Mesothelial cell of epicardium (in vitro differentiated cells): ENCODE data around the gene LINC01488. TPM values are rescaled to one million over a fixed set of nuclear protein-coding genes. Genes with fewer than 3 reads are reported as not detected.

Source experiments
- DNase-seq, 2 experiments: peaks; one replicate each; pipeline ENCODE4 v3.0.0; 2021; ENCODE audit warnings: low spot score in 2 of 2; ENCODE audit not compliant: unreplicated experiment in 2 of 2
- H3K27ac Mint-ChIP-seq: 2 replicates; pipeline ENCODE4 v1.8.0; 2021; ENCODE audit warnings: mixed read lengths
- H3K27me3 Mint-ChIP-seq: 2 replicates; pipeline ENCODE4 v1.8.0; 2021; ENCODE audit warnings: low read depth, mixed read lengths
- H3K36me3 Mint-ChIP-seq: 2 replicates; pipeline ENCODE4 v1.8.0; 2021; ENCODE audit warnings: mixed read lengths
- H3K4me1 Mint-ChIP-seq: 2 replicates; pipeline ENCODE4 v1.8.0; 2021; ENCODE audit warnings: mixed read lengths
- H3K4me3 Mint-ChIP-seq: 2 replicates; pipeline ENCODE4 v1.8.0; 2021; ENCODE audit warnings: mild to moderate bottlenecking, moderate library complexity, mixed read lengths
- H3K9me3 Mint-ChIP-seq: 2 replicates; pipeline ENCODE4 v1.8.0; 2021; ENCODE audit warnings: mixed read lengths
- total RNA-seq: library from RNA; stranded (reverse); gene quantifications from 3 replicates; pipeline ENCODE4 v1.2.1, GENCODE V29; 2021
- TF ChIP-seq, protein P1 (sequence below): fragments of 200-600 bp; sonication (generic); IDR thresholded peaks from one replicate; pipeline ENCODE4 v1.5.0; 2021; ENCODE audit warnings: antibody characterized with exemption; ENCODE audit not compliant: unreplicated experiment

Gene LINC01488
- total RNA-seq, 1 donor from 2014 or later = not detected

DNA sequence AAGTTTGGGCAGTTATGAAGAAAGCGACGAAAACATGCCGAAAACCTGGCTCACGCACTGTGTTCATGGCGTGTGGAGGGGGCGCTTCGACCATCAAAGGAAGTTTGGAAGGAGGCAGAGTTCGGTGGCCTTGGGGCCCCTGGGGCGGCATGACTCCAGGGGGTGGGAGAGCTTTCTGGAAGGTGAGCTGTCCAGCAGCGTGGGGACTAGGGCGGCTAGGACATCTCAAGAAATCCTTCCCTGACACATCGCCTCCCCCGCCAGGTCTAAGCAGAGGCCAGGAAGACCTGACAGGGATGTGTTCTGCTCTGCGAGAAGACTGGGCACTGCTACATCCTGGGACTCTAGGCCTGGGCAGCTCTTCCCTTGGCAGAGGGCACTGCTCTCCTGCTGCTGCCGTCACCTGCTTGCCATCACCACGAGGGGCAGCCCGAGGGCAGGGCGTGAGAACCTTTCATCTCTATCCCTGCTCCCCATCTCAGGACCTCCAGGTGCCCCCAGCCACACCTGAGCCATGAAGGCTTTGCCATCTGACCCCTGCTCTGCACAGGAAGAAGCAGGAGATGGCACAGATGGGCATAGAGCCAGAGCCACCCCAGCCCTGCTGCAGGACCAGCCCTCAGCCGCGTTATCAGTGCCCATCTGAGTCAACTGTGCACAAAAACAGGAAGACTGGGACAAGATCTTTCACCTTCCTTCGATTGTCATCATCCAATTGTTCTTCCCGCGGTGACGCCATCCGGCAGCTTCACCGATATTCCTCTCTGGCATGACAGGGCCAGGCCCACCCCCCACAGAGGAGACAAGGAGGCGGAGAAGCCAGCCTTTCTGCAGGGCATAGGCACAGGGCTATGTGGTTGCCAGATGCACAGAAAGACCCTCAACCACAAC lies 12.7 kb downstream of the LINC01488 start:
- Mint-ChIP-seq H3K27ac (no peak overlapping the region), H3K36me3 (no peaks in the 10 kb centered on the region), H3K27me3 (peaks cover 2% of the 10 kb centered on the region), H3K4me3 (no peak overlapping the region), H3K9me3 (no peaks in the 10 kb centered on the region), H3K4me1 (peaks cover 9% of the 10 kb centered on the region)
- DNase-seq = no peak
- TF ChIP-seq, protein P1, sequence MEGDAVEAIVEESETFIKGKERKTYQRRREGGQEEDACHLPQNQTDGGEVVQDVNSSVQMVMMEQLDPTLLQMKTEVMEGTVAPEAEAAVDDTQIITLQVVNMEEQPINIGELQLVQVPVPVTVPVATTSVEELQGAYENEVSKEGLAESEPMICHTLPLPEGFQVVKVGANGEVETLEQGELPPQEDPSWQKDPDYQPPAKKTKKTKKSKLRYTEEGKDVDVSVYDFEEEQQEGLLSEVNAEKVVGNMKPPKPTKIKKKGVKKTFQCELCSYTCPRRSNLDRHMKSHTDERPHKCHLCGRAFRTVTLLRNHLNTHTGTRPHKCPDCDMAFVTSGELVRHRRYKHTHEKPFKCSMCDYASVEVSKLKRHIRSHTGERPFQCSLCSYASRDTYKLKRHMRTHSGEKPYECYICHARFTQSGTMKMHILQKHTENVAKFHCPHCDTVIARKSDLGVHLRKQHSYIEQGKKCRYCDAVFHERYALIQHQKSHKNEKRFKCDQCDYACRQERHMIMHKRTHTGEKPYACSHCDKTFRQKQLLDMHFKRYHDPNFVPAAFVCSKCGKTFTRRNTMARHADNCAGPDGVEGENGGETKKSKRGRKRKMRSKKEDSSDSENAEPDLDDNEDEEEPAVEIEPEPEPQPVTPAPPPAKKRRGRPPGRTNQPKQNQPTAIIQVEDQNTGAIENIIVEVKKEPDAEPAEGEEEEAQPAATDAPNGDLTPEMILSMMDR = no peak

GRCh38 chr11:69494851-69495250 lies 13.4 kb downstream of the LINC01488 start:
- Mint-ChIP-seq H3K9me3 (no peaks in the 10 kb centered on the region), H3K27me3 (peaks cover 2% of the 10 kb centered on the region), H3K27ac (peak overlapping the region; percentile 56), H3K4me1 (peaks cover 9% of the 10 kb centered on the region), H3K36me3 (no peaks in the 10 kb centered on the region), H3K4me3 (no peak overlapping the region)
- no peak for DNase-seq
- TF ChIP-seq, protein P1 = no peak

- H3K27me3 Mint-ChIP-seq = peaks cover 2% of the 10 kb centered on the region
- TF ChIP-seq, protein P1 = no peak
- H3K4me1 Mint-ChIP-seq = peaks cover 9% of the 10 kb centered on the region
- H3K27ac Mint-ChIP-seq = no peak overlapping the region
- H3K4me3 Mint-ChIP-seq = no peak overlapping the region
- no peaks in the 10 kb centered on the region for H3K36me3 Mint-ChIP-seq
- DNase-seq = no peak
- H3K9me3 Mint-ChIP-seq = no peaks in the 10 kb centered on the region
These were observed 14.2 kb downstream of the LINC01488 start for GRCh38 chr11:69495441-69496201.

GRCh38 chr11:69496202-69496557 lies 14.7 kb downstream of the LINC01488 start:
- Mint-ChIP-seq H3K27me3 (peaks cover 2% of the 10 kb centered on the region), H3K36me3 (no peaks in the 10 kb centered on the region), H3K27ac (peak overlapping the region; percentile 73), H3K9me3 (no peaks in the 10 kb centered on the region), H3K4me3 (no peak overlapping the region), H3K4me1 (peaks cover 9% of the 10 kb centered on the region)
- TF ChIP-seq, protein P1 = no peak
- DNase-seq = no peak

- Mint-ChIP-seq H3K9me3 (no peaks in the 10 kb centered on the region), H3K36me3 (no peaks in the 10 kb centered on the region), H3K27ac (peak overlapping the region; percentile 91), H3K4me3 (peak overlapping the region; percentile 17), H3K4me1 (peaks cover 9% of the 10 kb centered on the region), H3K27me3 (no peaks in the 10 kb centered on the region)
- DNase-seq = no peak
- TF ChIP-seq, protein P1 = no peak
These were observed 15.3 kb downstream of the LINC01488 start for GRCh38 chr11:69496631-69497220.
